UCSD-AML1 (cell line): ENCODE measurements around the gene KRTAP10-3.

ENCODE experiments used
- DNase-seq: peaks from one replicate; lab custom pipeline; 2025; ENCODE audit not compliant: unreplicated experiment; lab: John Stamatoyannopoulos, UW

Gene KRTAP10-3

DNA sequence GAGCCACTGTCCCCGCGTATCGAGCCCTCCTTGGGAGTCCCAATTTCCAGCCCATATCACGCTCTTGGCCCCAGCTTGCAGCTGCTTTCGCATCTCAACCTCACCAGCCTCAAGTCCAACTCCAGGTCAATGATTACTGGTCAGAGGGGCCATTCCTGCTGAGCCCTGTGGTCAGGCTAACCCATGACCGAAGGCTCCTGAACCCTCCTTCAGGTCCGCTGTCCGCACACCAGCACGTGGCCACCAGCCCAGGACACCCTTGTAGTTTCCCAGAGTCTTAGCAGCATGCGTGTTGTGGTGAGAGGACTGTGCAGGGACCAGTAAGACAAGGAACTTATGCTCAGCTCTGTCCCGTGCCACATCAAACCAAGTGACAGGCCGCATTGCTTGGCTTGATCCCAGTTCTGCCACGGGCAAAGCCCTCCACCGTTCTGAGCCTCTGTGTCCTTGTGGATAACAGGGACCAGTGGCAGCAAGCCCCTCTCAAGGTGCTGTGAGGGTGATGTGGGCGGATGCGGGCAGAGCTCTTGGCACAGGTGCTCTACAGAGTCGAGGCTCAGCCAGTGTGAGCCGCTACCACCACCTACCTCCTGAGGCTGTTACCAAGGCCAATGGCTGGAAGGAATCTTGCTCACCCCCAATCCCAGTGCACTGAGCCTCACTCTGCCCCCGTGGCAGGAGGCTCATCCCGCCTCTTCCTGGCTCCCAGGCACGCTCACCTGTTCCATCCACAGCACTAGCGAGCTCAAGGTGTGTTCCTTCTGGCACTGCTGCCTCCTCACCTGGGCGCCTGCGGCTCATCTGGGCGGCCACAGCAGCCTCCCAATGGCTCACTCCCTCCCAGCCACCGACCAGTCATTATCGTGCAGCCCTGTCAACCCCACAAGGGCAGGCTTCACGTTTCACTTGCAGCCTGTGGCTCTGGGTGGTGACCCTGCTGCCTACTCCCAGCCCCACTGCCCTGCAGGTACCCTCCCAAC, 39.0 kb downstream of the KRTAP10-3 start:
- no peak for DNase-seq

DNA sequence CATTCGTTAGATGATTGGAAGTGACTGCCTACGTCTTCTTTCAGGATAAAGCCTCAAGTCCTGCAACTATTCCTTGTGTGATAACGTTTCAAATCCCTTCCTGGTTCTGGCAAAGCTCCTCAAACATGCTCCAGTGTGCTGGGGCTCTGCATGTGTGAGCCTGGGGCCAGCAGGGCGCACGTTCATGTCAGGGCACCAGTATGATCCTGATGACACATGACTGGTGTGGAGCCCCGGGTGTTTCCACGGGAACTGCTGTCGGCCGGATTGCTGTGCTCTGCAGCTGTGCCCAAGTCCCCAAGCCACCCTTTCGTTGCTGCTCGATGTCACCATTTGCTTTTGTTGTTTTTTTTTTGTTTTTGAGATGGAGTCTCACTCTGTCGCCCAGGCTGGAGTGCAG, 39.9 kb downstream of the KRTAP10-3 start:
- DNase-seq = no peak

DNA sequence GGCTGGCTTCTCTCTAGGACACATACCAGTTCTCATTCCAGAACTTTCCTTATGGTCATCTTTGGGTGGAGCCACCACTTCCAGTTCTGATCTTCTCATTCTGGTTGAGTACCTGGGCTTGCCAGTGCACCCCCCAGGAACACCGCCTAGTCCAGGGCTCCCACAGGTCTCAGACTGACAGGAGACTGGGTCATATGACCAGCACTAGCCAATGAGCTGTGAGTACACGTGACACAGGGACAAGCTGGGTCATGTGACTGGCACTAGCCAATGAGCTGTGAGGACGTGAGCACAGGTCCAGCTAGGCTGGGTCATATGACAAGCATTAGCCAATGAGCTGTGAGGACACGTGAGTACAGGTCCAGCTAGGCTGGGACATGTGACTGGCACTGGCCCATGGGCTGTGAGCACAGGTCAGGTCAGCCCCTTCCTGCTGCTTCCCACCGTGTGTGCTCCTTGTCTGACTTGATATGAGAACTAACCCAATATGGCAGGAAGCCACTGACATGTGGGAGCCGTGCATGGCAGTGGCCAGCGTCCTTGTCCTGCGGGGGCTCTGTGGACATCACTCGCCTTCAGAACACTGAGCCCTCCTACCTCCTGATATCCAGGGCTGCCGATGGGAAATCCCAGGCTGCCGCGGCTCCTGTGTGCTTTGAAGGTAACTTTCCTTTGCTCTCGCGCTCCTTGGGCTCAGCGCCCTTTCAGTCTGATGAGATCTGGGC, 41.3 kb downstream of the KRTAP10-3 start:
- peak; percentile 51 for DNase-seq

DNA sequence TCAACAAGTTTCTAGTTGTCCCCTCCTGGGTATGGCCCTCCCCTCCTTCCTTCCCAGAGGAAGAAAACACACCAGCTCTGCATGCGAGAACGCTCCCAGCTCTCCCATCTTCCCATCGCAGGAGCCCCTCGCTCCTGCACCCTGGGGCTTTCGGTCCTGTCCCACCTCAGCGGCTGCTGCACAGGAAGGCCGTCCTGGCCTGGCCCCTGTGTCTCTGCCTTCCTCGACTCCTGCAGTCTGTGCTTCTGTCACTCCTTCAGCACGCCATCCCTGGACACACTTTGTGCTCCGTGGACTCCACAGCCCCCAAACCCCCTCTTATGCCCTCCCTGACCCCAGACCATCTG, 41.8 kb downstream of the KRTAP10-3 start:
- DNase-seq = no peak

DNA sequence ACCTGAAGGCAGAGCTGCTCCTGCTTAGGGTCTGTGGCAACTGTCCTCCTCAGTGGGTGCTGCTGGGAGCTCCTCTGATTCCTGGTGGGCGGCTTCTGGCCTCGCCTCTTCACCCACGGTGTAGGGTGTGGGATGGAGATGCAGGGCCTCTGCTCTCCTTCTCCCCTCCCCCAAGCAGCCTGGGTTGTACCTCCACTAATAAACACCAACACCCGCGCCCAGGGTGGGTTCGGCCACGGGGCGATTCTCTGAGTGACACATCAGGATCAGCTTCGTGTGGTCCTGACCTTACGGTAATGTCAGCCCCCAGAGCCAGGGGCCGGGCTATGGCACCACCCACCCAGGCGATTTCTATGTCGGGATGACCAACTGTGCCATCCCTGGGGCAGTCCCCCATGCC, 42.3 kb downstream of the KRTAP10-3 start:
- no peak for DNase-seq

DNA sequence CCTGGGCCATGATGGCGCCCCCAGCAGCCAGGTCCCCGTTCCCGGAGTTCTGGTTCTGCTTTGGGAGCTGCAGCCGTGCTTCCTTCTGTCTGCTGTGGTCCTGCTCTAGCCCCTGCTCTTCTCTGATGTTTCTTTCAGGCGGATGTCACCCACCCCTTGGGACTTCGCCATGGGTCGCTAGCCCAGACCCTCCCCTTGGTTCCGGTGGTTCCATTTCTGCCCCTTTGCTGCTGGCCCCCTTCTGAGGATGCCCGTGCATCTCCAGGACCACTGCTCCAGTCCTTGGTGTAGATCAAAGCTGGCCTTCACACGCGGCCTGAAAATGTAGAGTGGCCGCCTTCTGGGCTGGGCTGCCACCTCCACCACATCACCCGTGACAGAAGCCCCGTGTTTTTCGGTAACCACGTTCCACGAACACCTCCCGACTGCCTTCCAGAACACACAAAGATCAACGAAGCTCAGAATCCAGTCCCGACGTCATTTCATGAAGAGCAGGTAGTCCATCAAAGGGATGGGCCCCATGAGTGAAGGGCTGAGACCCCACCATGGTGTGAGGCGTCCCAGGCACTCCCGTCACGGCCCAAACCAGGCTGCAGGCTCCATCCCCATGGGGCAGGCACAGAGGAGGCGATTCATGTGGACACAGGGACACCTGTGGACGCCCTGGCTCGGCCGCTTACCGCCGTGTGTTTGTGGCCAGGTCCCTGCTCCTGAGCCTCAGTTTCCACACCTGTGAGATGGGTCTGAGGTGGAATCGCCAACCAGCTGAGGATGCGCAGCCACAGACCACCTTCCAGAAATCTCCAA, 43.0 kb downstream of the KRTAP10-3 start:
- no peak for DNase-seq

DNA sequence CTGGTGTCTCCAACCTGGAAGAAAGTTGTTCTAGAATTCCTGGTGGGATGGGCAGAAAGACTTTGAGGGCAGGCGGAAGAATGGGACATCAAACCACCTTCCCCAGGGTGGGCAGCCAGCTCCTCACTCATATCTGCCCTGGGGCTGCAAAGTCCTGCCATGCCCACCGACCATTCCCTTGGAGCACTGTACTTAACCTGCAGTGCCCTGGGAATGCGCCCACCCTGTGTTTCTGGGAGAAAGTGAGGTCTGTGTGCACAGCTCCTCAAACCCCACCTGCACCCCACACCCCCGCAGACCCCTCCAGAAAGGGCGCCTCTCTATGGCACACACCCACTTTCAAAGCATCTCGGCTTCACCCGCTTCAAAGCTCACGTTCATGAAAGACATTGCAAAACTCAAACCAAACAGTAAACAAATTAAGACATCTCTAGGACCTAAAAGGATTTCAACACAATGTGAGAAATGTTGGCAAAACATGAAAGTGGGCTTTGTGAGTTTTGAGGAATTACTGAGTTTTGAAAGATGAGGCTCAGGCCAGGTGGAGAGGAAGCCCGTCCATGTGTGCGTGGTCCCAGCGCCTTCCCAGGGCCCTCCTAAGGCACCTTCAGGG, 43.7 kb downstream of the KRTAP10-3 start:
- no peak for DNase-seq

DNA sequence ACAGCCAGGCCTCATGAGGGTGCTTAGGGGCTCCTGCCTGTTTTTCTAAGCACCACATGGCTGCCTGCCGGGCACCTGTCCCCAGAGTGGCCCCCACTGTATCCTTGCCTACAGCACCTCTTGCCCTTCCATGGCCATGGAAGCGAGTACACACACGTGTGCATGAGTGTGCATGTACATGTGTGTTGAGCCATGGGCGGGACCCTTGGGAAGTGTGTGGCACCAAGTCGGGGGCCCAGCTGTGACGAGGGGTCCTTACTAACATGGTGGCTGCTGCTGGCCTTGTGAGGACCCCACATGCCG, 44.4 kb downstream of the KRTAP10-3 start:
- DNase-seq = no peak

DNA sequence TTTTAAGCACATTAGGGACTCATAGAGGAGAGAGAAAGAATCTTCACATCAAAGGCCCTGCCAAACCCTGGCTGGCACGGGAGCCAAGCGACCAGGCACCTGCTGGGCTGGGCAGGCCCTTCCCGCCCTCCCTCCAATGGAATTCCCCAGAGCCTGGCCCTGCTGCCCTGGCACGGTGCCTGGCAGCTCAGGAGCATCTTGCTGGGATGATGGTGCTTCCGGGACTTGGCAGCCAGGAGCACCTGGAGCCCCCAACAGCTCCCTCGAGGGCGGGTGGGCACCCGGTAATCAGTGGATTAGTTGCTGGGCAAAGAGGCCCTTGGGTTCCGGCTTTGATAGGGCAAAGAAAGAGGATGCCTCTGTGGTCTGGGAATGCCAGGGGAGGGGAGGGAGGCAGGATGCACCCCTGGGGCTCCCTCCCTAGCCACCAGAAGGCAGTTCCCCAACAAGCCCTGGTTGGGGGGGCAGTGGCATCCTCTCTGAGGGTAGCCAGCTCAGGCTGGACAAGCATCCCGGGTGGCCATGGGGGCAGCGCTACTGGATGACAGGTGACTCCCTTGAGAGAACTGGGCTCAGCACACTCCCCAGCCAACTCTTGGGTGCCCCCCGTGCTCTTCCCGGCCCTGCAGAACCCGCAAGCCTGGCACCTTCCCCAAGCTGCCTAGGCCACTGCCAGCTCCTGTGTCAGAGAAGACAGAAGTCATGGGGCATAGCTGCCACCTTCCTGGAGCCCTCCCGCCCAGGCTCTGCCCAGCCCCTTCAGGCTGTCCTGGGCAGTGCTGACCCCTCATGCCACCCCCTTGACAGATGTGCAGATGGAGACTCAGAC, 45.0 kb downstream of the KRTAP10-3 start:
- DNase-seq = no peak

DNA sequence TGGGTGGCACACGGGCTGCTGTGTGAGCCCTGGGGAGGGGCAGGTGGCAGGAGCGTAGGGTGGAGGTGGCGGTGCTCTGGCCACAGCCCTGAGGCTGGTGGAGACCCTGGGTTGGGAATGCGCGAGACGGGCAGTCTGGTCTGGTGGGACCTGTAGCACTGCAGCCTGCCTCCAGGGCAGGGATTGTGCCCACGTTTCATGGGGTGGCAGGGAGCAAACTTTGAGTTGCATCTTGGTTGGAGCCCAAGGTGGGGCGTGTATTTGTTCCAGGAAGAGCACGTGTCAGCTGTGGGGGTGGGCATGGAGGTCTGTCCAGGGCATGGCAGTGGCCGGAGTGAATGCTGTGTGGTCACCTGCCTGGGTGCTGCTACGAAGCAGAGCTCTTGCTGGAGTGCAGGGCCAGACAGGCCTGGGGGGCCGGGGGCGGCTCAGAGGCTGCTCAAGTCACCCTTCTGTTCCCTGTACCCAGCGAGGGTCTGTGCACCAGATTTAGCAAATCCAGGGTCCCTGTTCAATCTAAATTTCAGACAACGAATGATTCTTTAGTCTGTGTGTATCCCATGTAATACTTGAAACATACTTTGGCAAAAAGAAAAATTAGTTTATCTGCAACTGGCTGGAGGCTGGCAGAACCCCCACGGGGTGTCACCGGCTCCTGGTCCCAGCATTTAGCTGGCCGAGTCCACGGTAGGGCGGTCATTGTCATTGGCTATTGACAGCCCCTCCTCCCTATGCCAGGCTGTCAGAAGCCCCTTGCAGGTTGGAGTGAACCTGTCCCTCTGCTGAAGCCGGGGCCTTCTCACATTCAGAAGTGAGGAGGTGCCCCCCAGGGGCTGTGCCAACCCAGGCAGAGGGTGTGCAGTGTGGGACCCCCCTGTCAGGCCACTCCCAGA, 45.9 kb downstream of the KRTAP10-3 start:
- DNase-seq = no peak

DNA sequence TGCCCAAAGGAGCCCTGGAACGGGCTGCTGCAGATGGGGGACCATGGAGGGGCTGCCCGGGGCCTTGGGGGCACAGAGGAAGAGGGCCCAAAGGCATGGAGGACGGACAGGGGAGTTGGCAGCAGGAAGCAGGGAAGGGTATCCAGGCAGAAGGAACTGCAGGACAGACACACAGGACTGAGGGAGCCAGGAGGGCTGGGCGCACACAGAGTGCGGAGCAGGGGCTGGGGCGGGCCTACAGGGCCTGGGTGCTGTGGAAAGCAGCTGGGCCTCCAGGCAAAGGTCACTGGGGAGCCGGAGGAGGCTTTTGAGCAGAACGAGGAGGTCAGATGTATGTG, 46.7 kb downstream of the KRTAP10-3 start:
- no peak for DNase-seq

DNA sequence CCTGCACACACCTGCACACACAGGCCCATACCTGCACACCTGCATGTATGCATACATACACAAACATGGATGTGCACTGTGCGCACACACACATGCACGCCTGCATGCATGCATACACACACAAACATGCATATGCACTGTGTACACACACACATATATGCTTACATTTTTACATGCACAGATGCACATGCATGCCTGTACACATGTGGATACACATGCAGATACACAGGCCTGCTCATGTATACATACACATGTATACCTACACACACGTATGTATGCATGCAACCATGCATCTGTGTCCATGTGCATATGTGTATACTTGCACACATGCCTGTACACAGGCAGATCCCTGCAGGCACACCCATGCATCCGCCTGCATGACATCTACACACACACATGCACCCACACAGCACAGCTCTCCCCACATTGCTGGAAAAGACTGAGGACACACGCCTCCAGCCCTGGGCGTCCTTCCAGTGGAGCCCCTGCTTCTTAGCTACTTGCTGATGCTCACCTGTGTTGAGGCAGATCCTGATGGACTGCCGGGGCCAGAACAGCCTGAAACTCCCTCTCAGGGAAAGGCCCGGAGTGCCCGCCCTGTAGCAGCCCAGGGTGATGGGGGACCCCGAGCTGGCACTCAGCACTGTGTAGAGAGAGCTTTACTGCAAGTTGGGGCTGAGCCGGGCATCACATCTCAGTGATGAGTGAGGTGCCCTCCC, 47.2 kb downstream of the KRTAP10-3 start:
- DNase-seq = no peak

DNA sequence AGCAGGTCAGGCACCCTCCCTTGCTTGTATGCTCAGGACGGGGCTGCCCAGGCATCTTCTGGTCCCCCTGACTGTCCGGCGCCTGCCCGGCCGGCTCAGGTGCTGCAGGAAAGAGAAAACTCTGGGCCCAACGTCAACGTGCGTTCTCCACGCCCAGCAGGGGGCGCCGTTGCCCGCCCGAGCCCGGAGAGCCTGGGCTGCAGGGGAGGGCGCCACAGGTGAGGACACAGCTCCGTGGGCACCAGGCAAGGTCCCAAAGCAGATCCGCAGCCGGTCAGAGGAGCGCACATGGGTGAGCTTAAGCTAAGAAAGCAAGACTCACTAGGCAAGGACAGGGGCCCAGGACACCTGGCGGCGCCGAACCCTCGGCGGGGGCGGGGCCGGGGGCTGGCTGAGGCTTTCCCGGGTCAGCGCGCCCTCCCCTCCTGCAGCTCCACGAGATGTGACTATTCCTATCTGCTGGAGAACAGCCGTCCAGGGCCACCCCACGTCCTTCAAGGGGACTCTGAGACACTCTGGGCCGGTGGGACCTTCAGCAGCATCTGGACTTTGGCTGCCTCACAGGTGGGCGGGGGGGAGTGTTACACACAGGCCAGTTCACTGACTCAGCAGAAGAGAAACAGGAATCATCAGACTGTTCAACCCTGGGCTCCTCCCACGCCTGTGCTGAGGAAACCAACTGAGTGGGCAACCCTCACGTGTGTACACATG, 47.9 kb downstream of the KRTAP10-3 start:
- DNase-seq = peak; percentile 53

DNA sequence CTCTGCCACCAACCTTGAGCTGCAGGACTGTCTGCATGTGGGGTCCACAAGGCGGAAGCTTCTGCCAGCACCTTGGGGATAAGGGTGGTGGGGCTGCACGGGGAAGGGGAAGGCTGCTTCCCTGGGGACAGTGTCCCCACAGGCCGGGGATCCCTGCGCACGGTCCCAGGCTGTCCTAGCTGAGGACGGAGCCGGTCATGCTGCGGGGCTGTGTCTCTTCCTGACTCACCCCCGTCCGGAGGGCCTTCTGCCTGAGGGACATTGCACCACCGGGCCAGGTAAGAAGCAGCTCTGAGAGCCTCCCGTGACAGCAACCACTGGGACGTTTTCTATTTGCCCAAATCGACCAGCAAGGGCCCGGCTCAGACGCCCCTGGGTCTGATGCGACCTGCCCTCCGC, 48.5 kb downstream of the KRTAP10-3 start:
- DNase-seq = no peak

DNA sequence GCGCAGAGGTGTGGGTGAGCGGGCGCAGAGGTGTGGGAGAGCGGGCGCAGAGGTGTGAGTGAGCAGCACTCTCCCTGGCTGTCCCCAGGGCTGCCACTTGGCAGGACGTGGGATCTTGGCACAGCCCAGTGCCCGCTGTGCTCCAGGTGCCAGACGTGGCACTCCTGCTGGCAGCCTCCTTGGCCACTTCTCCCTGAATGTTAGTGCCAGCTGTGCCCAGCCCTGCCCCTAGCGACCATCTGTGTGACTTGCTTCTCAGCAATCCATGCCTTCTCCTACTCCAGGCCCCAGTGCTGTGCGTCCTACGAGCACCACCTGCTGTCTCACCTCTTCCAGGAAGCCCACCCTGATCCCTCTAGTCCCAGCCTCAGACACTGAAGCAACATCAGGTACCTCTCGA, 49.1 kb downstream of the KRTAP10-3 start:
- DNase-seq = no peak

DNA sequence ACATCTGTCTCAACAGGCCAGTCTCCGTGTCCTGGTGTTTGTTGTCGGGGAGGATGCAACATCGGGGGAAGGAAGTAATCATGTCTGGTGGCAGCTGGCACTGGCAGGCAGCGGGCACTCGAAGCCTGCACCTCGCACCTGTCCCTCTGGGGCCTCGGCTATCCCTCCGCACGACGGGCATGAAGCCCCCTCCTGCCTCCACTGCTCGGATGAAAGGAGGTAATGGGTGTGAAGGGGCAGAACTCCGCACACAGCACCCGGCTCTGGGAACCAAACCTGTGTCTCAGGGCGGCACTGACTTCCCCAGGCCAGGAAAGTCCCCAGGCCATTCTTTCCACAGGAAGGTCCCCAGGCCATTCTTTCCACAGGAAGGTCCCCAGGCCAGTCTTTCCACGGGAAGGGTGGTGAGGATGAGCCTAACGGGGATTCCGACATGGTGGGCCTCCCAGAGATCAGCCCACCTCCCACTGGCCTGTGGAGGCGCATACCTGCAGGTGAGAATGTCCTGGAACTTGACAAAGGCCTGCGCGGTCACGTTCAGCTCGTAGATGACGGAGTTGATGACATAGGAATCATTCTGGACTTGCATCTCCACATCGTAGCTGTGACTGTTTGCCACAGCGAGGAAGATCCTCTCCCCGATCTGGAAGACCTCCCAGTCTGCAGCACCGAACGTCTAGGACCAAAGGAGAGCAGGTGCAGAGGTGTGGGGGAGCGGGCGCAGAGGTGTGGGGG, 49.7 kb downstream of the KRTAP10-3 start:
- DNase-seq = no peak

DNA sequence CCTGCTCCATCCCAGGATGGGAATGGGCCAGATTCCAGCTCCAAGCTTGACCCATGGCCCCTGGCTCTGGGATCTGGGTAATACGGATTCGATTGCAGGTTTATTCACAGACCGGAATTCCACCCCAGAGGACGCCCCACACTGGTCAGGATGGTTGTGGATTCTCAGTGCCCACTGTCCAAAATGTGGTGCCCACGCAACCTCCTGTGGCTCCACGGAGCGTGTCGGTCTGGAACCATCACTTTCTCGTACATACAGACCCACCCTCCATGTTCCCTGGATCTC, 50.2 kb downstream of the KRTAP10-3 start:
- no peak for DNase-seq
